ENCODE measurements around the gene MICB.
A peak's percentile ranks its signal among the peaks of the same experiment; 100 is the strongest.
"Not testable (repeated sequence)": the region's sequence is repeated elsewhere in the genome, so short reads cannot be mapped to it uniquely, and the experiment has no call there.

MICB gene

DNA sequence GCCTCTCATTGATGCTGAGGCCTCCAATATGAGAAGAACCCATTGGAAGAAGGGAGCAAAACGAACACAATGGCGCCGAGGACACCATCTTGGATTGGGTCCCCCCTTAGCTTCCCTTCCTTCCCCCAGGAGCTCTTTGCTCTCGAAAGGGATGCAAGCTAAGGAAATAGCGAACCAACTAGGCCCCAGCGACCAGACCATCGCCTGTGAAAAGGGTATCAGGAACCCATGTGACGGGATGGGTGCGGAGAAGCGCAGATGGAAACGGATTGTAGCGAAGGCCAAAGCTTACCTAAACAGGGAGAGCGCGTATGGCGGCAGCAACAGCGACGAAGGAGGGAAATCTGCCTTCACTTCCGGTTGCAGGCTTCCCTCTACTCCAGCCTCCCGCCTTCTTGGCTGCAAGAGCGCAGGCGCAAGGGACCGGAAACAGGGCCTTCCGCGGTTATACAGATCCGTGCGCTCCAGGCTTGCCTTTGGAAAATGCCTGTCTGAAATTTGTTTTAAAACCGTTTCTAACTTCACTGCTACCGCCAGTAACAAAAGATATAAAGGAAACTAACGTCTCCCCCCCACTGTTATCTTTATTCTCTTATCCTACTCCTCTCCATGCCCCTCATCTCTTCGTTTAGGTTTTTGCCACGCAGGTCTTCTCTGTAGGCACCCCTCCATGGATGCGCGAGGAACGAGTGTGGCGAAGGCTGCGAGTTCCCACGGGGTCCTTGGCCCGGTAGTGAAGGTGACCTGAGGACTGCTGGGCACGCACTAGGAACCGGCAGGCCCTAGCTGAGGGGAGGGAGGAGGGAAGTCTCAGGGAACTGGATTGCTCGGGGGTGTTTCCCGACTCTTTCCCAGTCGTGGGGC lies 43.9 kb downstream of the MICB start, which contains the start of gene DDX39B:
TSS of gene DDX39B (minus strand) at position 346 of the 864 bp plus-strand sequence. CDS start 1,471 bp downstream, outside the sequence.
- peak; percentile 97 for DNase-seq

DNA sequence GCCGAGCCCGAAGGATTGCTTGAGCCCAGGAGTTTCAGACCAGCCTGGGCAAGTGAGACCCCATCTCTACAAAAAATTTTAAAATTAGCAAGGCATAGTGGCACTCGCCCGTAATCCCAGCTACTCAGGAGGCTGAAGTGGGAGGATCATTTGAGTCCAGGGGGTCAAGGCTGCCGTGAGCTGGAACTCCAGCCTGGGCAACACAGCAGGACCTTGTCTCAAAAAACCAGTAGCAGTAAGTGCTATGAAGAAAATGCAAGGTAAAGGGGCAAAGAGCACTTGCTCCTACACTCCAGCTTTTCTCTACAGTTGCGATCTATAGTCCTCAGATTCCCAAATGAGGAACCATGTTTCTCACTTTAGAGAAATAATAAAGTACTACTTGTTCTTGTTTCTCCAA lies 45.7 kb downstream of the MICB start:
- DNase-seq, result no peak

DNA sequence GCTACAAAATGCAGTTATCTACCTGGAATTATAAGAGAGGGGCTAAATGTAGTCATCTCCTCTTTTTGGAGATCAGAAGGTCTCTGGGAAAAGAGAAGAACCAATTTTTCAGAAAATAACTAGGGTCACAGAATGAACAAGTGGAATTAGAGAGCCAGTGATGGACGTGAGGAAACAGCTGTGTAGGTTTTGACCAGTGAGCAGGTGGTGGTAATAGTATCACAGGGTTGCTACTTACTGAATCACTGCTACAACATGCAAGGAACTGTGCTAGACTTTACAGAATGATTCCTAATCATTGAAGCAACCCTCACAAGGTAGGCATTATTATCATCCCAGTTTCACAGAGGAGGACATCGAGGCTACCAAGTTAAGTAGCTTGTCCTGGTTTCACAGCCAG lies 46.7 kb downstream of the MICB start:
- no peak for DNase-seq

DNA sequence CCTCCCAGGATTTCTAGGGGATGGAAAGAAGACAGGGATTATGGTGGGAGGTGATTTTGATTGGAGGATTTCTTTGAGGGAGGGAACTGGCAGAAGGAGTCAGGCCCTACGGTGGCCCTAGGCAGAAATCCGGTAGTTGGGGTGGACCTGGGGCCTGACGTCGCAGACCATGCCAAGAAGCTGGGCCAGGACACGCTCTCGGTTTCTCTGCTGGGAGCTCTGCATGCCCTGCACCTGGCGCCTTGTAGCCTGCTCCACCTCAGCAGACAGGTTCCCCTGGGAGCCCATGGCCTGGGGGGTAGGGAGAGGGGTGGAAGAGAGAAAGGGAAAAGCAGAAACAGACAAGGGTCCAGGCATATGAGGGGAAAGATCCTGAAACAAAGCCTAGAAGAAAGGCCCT lies 47.3 kb downstream of the MICB start:
- DNase-seq, result no peak

DNA sequence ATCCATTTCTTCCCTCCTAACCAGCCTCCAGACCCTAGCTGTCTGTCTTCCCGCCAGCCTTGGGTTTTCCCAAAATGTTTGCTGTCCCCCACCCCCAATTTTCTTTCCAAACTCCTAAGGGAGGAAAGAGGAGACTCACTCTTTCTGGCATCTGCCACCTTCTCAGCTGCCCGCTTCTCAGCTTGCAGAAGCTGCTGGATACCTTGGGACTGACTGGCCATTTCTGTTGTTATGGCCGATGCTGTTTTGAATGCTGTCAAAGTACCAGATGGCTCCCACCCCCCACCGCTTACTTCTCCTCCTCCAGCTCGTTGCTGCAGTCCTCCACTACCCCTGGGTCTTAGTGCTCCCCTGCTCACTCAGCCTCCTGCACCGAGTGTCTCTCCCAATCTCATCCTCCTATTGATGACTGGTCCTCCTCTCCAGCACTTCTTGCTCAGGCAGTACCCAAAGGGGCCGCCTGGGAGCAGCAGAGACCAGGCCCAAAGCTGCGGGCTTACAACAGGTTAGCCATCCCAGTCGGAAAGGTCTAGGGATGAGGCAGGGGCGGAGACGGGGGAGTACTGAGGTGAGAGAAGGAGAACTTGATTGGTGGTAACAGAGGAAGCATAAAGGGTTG lies 48.5 kb downstream of the MICB start, which contains the start of gene ATP6V1G2:
TSS of gene ATP6V1G2 (minus strand) at position 270 of the 619 bp plus-strand sequence. CDS start at position 221, 49 bp downstream.
- DNase-seq, result peak; percentile 95

DNA sequence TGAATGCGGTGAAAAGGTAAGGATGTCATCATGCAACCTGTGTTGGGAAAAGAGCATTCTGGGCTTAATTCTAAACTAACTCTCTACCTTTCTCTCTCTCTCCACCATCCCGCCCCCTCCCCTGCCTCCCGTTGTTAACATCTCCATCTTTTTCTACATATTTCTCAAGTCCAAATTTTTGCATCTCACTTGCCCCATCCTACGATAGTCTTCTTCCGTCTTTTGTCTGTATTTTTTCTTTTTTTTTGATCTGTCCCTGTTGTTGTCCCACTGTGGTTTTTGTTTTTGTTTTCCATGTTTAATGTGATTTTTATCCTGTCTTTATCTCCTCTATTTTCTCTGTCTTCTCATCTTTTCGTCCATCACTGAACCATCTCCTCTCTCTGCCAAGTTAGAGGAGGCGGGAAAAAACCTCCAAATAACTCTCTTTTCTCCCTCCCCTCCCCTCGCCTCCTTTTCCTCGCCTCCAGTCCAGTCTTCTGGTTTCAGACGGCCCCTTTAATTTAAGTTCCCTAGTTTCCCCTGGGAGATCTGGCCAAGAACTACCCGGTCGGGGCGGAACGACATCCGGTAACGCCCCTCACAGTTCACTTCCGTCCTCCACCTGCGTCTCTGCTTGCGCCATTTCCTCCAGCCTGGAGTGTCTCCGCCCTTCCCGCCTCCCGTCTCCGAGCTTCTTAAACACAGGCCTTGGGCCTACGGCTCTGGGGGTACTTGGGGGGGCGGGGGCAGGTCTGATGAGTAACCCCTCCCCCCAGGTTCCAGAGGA lies 49.2 kb downstream of the MICB start, which contains the start of gene NFKBIL1:
TSS of gene NFKBIL1 (plus strand) at position 651 of the 769 bp plus-strand sequence. CDS start at position 738, 87 bp downstream.
- peak; percentile 99 for DNase-seq

DNA sequence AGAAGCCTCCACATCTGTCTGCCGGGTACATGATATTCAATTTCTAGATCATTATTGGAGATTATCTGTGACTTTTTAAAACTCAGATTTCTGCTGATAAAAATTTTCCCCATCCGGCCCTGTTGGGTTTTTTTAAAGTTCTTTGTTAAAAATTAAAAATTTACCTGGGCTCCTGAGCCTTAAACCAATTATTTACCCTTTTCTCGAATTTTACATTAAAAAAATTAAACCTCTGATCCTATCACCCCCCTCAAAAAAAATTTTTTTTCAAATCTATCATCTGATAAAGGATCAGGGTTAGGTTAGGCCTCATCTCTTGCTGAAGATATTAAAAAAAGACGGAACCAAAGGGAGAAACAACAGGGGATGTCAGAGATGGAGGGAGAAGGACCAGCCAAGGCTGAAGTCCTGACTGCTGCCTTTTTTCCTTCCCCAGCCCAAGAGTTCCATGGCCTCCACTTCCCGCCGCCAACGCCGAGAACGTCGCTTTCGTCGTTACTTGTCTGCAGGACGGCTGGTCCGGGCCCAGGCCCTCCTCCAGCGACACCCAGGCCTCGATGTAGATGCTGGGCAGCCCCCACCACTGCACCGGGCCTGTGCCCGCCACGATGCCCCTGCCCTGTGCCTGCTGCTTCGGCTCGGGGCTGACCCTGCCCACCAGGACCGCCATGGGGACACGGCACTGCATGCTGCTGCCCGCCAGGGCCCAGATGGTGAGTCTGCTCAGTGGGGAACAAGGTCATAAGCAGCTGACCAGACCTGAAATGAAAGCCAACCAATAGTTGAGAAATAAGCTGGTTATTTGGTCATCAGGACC lies 50.0 kb downstream of the MICB start:
- no peak for DNase-seq

DNA sequence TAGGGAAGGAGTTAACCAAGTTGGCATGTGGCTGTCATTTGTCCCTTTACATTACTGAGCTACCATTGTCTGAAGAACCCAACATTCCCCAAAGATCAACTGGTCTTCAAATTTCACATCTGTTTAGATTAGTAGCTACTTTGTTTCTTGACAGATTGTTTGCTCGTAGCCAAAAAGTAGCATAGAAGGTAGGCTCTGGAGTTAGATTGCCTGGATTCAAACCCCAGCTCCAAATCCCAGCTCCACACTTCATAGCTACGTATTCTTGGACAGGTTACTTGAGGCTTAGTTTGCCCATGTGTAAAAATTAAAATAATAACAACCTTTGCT lies 50.6 kb downstream of the MICB start:
- DNase-seq, result no peak

DNA sequence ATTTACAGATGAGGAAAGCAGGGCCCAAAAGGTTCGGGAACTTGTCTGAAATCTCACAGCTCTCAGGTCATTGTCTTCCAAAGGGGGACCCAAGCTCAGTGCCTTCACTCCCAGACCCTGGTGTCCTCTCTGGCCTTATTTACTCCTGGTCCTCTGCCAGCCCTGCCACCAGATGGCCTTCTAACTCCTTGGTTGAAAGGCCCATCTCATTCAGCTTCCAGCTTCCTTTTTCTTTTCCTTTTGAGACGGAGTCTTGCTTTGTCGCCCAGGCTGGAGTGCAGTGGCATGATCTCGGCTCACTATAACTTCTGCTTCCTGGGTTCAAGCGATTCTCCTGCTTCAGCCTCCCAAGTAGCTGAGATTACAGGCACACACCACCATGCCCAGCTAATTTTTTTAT lies 53.4 kb downstream of the MICB start:
- DNase-seq, result not testable (repeated sequence)

DNA sequence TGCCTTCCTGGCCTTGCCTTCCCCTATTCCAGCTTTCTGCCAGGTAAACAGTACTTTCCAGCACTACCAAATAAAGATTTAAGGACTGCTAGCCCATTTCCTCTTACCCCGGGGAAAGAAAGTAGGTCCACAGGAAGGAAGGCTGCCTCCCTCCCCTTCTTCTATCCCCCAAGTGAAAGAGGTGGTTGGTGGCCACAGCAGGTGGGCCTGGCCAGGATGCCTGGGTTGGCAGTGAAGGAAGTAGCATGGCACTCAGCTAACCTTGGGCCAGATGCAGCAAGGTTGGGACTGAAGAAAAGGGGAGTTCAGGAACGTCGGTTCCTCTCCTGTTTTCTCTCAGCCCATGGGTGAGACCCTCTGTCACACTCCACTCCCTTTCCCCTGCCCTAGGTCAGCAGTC lies 58.4 kb downstream of the MICB start:
- DNase-seq, result no peak

DNA sequence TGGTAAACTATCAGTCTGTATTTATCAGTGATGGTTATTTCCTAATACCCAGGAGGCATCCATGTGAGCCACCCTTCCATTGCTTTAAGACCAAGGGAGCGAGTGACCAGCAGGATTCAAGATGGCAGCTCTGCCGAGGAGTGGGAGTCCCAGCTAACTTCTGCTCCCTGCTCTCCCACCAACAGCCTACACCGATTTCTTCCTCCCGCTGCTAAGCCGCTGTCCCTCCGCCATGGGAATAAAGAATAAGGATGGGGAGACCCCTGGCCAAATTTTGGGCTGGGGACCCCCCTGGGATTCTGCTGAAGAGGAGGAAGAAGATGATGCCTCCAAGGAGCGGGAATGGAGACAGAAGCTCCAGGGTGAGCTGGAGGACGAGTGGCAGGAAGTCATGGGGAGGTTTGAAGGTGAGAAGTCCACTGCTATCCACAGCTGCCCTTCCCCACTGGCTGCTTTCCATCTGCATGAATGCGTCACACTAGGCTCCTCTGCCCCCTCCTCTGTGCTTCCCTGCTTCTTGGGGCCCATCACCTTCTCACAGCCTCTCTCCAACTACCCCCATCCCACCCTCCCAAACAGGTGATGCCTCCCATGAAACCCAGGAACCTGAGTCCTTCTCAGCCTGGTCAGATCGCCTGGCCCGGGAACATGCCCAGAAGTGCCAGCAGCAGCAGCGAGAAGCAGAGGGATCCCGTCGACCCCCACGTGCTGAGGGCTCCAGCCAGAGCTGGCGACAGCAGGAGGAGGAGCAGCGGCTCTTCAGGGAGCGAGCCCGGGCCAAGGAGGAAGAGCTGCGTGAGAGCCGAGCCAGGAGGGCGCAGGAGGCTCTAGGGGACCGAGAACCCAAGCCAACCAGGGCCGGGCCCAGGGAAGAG lies 59.7 kb downstream of the MICB start:
- DNase-seq, result no peak

DNA sequence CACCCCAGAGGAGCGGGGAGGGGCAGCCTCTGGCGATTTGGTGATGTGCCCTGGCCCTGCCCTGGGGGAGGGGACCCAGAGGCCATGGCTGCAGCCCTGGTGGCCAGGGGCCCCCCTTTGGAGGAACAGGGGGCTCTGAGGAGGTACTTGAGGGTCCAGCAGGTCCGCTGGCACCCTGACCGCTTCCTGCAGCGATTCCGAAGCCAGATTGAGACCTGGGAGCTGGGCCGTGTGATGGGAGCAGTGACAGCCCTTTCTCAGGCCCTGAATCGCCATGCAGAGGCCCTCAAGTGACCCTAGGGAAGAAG lies 60.3 kb downstream of the MICB start:
- no peak for DNase-seq

DNA sequence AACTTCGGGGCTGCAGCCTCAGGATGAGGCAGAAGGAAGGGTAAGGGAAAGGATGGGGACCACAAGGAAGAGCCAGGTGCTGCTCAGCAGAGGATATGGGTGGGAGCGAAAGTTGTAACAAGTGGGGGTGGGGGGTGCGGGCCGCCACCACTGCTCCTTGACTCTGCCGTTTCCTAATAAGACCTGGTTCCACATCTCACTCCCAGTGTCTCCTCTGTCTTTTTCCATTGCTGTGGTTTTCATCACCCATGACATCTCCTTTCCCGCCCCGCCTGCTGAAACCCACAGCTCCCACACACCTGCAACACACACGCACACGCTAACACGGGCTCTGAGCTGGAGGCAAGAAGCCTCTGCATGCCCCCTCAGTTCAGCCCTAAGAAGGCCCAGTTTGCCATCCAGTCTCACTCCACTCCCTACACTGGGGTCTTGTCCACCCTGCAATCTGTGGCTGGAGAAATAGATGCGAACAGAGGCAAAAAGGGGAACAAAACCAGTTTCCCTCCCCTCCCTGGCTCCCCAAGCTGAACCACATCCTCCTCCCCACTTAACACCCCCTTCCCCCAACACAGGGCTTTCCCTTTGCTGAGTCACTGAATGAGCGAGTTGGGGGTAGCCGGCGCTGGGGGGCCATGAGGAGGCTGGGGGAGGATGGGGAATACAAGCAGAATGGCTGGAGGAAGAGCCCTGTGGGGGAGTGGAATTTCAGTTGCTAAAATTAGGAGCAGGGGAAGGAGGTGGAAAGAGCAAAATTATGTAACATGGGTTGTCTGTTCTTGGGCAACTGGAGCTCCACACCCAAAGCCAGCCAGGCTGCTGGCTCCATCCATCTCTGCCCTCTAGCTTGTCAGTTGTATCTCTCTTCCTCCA lies 60.9 kb downstream of the MICB start:
- DNase-seq, result peak; percentile 53

DNA sequence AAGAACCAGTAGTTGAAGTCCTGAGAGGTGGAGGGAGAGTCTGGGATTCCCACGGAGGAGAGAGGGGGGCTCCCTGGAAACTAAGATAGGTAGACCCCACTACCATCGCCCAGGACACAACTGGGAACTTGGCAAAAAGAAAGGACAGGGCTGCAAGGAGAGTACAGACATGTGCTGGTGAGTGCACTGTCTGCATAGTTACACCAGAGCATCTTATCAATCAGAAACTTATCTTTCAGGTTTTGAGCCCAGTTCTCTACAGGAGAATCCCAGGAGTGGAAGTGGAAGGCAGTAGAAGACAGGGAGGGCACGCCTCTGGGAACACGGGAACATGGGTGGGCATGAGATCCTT lies 61.6 kb downstream of the MICB start:
- DNase-seq, result no peak

DNA sequence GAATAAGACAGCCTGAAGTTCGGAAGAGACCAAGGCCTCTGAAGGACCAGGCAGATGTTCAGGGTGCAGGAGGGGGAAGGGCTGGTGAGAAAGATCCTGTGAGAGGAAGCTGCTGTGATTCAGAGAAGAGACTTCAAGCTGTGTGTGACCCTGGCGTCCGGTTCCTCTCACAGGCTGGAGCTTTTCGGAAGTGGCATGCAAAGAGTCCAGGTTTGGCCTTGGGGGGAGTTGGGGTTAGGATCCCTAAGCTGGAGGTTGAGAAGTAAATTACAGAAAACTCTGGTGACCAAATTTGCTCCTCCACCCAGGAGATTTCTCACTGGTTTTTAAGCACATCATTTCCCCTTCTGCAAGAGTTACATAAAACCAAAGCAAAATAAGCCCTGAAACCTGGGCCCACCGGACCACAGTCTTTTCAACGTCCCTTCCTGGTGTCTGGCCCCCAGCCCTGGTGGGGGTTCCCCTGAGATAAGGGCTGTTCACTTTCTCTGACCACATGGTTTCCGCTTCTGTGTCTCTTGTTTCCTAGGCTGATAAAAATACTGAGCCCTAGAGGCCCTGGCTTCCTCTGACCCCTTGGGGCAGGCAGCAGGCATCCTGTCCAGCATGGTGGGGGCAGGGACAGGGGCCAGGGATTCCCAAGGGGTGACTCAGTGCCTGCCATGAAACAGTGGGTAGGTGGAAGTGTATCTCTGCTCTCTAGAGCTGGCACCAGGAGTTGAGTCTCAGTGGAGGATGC lies 62.2 kb downstream of the MICB start:
- DNase-seq, result peak; percentile 34

DNA sequence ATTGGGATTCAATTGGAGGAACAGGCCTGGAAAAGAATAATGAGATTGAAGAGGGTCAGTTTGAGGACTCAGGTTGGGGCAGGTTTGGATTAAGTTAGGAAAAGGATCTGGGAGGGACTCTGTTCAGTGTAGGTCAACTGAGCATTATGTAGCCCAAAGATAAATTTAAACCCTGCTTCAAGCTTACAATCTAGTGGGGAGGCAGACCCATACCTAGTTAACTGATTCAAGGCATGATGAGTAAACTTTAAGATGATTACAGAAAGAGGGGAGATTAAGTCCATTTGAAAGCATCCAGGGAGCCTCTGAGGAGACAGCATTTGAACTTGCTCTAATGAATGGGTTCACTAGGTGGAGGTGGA lies 62.7 kb downstream of the MICB start:
- no peak for DNase-seq
